HG03460 (cell line): Measurements from ENCODE around the gene MAGI2.

Experiments used
- ATAC-seq: cut with Tn5 transposase; IDR thresholded peaks from one replicate; pipeline ENCODE4 v1.9.1; 2021; ENCODE audit not compliant: unreplicated experiment

The MAGI2 gene

GRCh38 chr7:79381921-79382320 lies 71.5 kb downstream of the MAGI2 start:
- no peak for ATAC-seq

GRCh38 chr7:79377097-79377496 lies 76.4 kb downstream of the MAGI2 start:
- no peak for ATAC-seq

GRCh38 chr7:79376299-79377025 lies 77.0 kb downstream of the MAGI2 start:
- ATAC-seq, result no peak

GRCh38 chr7:79361214-79361613 lies 92.3 kb downstream of the MAGI2 start:
- ATAC-seq, result no peak

- ATAC-seq, result no peak
Measured at GRCh38 chr7:79359827-79360226, 93.6 kb downstream of the MAGI2 start.

GRCh38 chr7:79357101-79357500 lies 96.4 kb downstream of the MAGI2 start:
- ATAC-seq, result no peak

GRCh38 chr7:79353720-79354468 lies 99.6 kb downstream of the MAGI2 start:
- no peak for ATAC-seq

GRCh38 chr7:79352323-79352722 lies 101.1 kb downstream of the MAGI2 start:
- ATAC-seq, result no peak

- ATAC-seq, result no peak
Measured at GRCh38 chr7:79347351-79347750, 106.1 kb downstream of the MAGI2 start.

GRCh38 chr7:79341902-79342301 lies 111.6 kb downstream of the MAGI2 start:
- ATAC-seq, result no peak

- no peak for ATAC-seq
Measured at GRCh38 chr7:79340212-79340611, 113.3 kb downstream of the MAGI2 start.

- ATAC-seq, result no peak
Measured at GRCh38 chr7:79339208-79339925, 114.1 kb downstream of the MAGI2 start.

GRCh38 chr7:79337717-79338116 lies 115.8 kb downstream of the MAGI2 start:
- ATAC-seq, result no peak

GRCh38 chr7:79334841-79335240 lies 118.6 kb downstream of the MAGI2 start:
- no peak for ATAC-seq

GRCh38 chr7:79334334-79334733 lies 119.1 kb downstream of the MAGI2 start:
- ATAC-seq, result no peak

GRCh38 chr7:79332091-79332490 lies 121.4 kb downstream of the MAGI2 start:
- ATAC-seq, result no peak

GRCh38 chr7:79329464-79329863 lies 124.0 kb downstream of the MAGI2 start:
- ATAC-seq, result no peak

- no peak for ATAC-seq
Measured at GRCh38 chr7:79320741-79321473, 132.6 kb downstream of the MAGI2 start.

GRCh38 chr7:79319369-79319768 lies 134.1 kb downstream of the MAGI2 start:
- ATAC-seq, result no peak

GRCh38 chr7:79317728-79318127 lies 135.7 kb downstream of the MAGI2 start:
- ATAC-seq, result no peak

- ATAC-seq, result no peak
Measured at GRCh38 chr7:79312022-79312421, 141.4 kb downstream of the MAGI2 start.
